ENCODE measurements around the gene COPG2. TPM values are rescaled to one million over a fixed set of nuclear protein-coding genes. Genes with fewer than 3 reads are reported as not detected.

COPG2 gene
- polyA plus RNA-seq, 2 of the 4 experiments (the other 2 are of a cell fraction): 17.1 to 39.5 TPM

GRCh38 chr7:130553398-130554029 is 115.0 kb downstream of the COPG2 start:
- no peak overlapping the region for H3K4me3 ChIP-seq
- no peak for TF ChIP-seq ZSCAN20 (CRISPR knock-in tag; IDR thresholded peaks at IDR 0.05)
- TF ChIP-seq RARB (CRISPR knock-in tag; IDR thresholded peaks at IDR 0.05): no peak
- no peak for TF ChIP-seq MAZ (IDR thresholded peaks at IDR 0.05; ENCODE audit: borderline replicate concordance, low read depth, low read length)
- TF ChIP-seq CEBPB (IDR thresholded peaks at IDR 0.05): no peak
- TF ChIP-seq TP53 (CRISPR knock-in tag; IDR thresholded peaks at IDR 0.05): no peak
- TF ChIP-seq MAFK (IDR thresholded peaks at IDR 0.05; ENCODE audit: partially characterized antibody): no peak
- no peak for TF ChIP-seq USF2 (IDR thresholded peaks at IDR 0.05)
- TF ChIP-seq TFCP2L1 (CRISPR knock-in tag; IDR thresholded peaks at IDR 0.05): no peak
- no peak for TF ChIP-seq CBX8 (IDR thresholded peaks at IDR 0.05)
- TF ChIP-seq PHF8 (IDR thresholded peaks at IDR 0.05; ENCODE audit: borderline replicate concordance, low read depth): no peak
- TF ChIP-seq REST (IDR thresholded peaks at IDR 0.05): no peak
- no peak for TF ChIP-seq SREBF2 (IDR thresholded peaks at IDR 0.05)
- no peak for TF ChIP-seq KDM5A (IDR thresholded peaks at IDR 0.05)
- TF ChIP-seq E2F6 (IDR thresholded peaks at IDR 0.05; ENCODE audit: borderline replicate concordance, low read depth): no peak
- TF ChIP-seq EP300 (IDR thresholded peaks at IDR 0.05): no peak
- no peak for TF ChIP-seq GATA3 (IDR thresholded peaks at IDR 0.05; ENCODE audit: borderline replicate concordance)
- no peak for TF ChIP-seq MYC (IDR thresholded peaks at IDR 0.05; ENCODE audit: borderline replicate concordance, low read length)
- no peak for TF ChIP-seq NPAS2 (CRISPR knock-in tag; IDR thresholded peaks at IDR 0.05; ENCODE audit: borderline replicate concordance)
- TF ChIP-seq EHF (CRISPR knock-in tag; IDR thresholded peaks at IDR 0.05): no peak
- FAIRE-seq: no peak
- H3K9me3 ChIP-seq: no peaks in the 10 kb centered on the region
- ChIA-PET POLR2A (no interaction called here), CTCF (no interaction called here)
- 88% methylated on average over 3 of the region's 3 CpGs for WGBS (ENCODE audit: missing lambda C conversion rate)
- no peak overlapping the region for H3K27ac ChIP-seq
- ATAC-seq: no peak
- no peaks in the 10 kb centered on the region for H3K4me1 ChIP-seq
- no peak overlapping the region for H3K4me2 ChIP-seq
- no peak for DNase-seq (ENCODE audit: low read depth in 1 of 2, low spot score in 1 of 2)

GRCh38 chr7:130544356-130544755 is 124.2 kb downstream of the COPG2 start:
- Histone ChIP-seq H3K9me3 (no peaks in the 10 kb centered on the region), H3K27ac (no peak overlapping the region), H3K4me1 (no peaks in the 10 kb centered on the region), H3K4me2 (no peak overlapping the region), H3K4me3 (no peak overlapping the region)
- WGBS (ENCODE audit: missing lambda C conversion rate): 89% methylated on average over 1 of the region's 1 CpG
- DNase-seq (ENCODE audit: low read depth in 1 of 2, low spot score in 1 of 2) (no peak), FAIRE-seq (no peak), ATAC-seq (no peak)
- TF ChIP-seq RNF2 (IDR thresholded peaks at IDR 0.05; ENCODE audit: borderline replicate concordance, low read depth) (no peak), RAD21 (conservative IDR thresholded peaks at IDR 0.05 in 1 of 2, IDR thresholded peaks at IDR 0.05 in 1 of 2) (no peak), HMGXB4 (CRISPR knock-in tag; IDR thresholded peaks at IDR 0.05; ENCODE audit: borderline replicate concordance) (no peak), ZNF302 (CRISPR knock-in tag; IDR thresholded peaks at IDR 0.05) (no peak), ZC3H11A (IDR thresholded peaks at IDR 0.05) (no peak), ZFP36 (IDR thresholded peaks at IDR 0.05; ENCODE audit: borderline replicate concordance, partially characterized antibody) (no peak), POLR2AphosphoS2 (conservative IDR thresholded peaks at IDR 0.05; ENCODE audit: low read length) (no peak), NR3C1 (IDR thresholded peaks at IDR 0.05) (no peak)
- CTCF ChIA-PET: no interaction called here
- POLR2A ChIA-PET: no interaction called here

Measured in A549 (cell line).